Mucosa of descending colon (tissue), 3 donors: ENCODE results near the gene GIMAP7. TPM values are rescaled to one million over a fixed set of nuclear protein-coding genes. Genes with fewer than 3 reads are reported as not detected.

Source experiments
- ATAC-seq: fragments of 200-7000 bp; cut with Tn5 transposase; one replicate; pipeline ENCODE4 v1.9.1; 2020; ENCODE audit warnings: mild to moderate bottlenecking, moderate library complexity
- DNase-seq, 3 donors: peaks; one replicate each; pipeline ENCODE4 v3.0.0-alpha.2; 2020
- H3K36me3 ChIP-seq: fragments of 200-600 bp; one replicate; pipeline ENCODE4 v1.8.0; 2021; ENCODE audit warnings: low read depth, mild to moderate bottlenecking
- H3K4me1 ChIP-seq: fragments of 200-600 bp; one replicate; pipeline ENCODE4 v1.8.0; 2021; ENCODE audit warnings: low read depth, mild to moderate bottlenecking
- H3K4me3 ChIP-seq: fragments of 200-600 bp; one replicate; pipeline ENCODE4 v1.8.0; 2021; ENCODE audit warnings: mild to moderate bottlenecking
- H3K9me3 ChIP-seq: fragments of 200-600 bp; one replicate; pipeline ENCODE4 v1.8.0; 2021; ENCODE audit warnings: mild to moderate bottlenecking
- CTCF ChIP-seq: fragments of 200-600 bp; IDR thresholded peaks from one replicate; pipeline ENCODE4 v1.8.0; 2022; ENCODE audit warnings: antibody characterized with exemption, mild to moderate bottlenecking
- intact Hi-C, 2 donors: fragments of 100-400 bp; cut with DNase I in 1 of 2; cut with micrococcal nuclease in 1 of 2; formaldehyde crosslinking; loops; one replicate each; pipeline versions ENCODE4 v1.11.0 to v1.11.1; 2022; cut with DNase I, micrococcal nuclease
- long read RNA-seq, 2 donors: library from polyadenylated mRNA; unstranded; transcript quantifications; one replicate each; pipeline ENCODE4 v2.0.0, GENCODE V29; 2019 to 2021
- total RNA-seq, 3 donors: library from RNA; stranded (reverse); fragmentation: NEBNext Ultra II Directional in 2 of 3; extraction: Animal tissue kit (Norgen Biotek cat#: 25700) in 2 of 3; gene quantifications; one replicate each; pipeline versions ENCODE4 v1.2.1 to v1.2.4, GENCODE V29; 2021 to 2023
- donor health status: DM: no; HTN: no; CAD: no; lungs with moderate emphysema.
- donor health status: DM: no; HTN: no; CAD: no.
- donor health status: DM: no; HTN: yes; CAD: no.

Gene GIMAP7
- total RNA-seq: 10 to 100 TPM in 1 of 3 donors, 1 to 10 TPM in 2; 6.7 to 11.5 (median 9.8) TPM
- long read RNA-seq, donor 1, transcript GIMAP7-201 (2 exons, 1,256 nt): major isoform, 6 of 6 reads
- long read RNA-seq, donor 1, partial matches to known transcripts: 0 of 6 reads
- long read RNA-seq, donor 1, other reads (novel, unspliced or antisense): 0 of 6 reads
- long read RNA-seq, donor 2, transcript GIMAP7-201 (2 exons, 1,256 nt): major isoform, 15 of 15 reads
- long read RNA-seq, donor 2, partial matches to known transcripts: 0 of 15 reads
- long read RNA-seq, donor 2, other reads (novel, unspliced or antisense): 0 of 15 reads

- Histone ChIP-seq H3K9me3 (no peaks in the 10 kb centered on the region), H3K36me3 (no peaks in the 10 kb centered on the region), H3K4me3 (peak within 1 kb of the TSS; percentile 9), H3K4me1 (peaks cover 4% of the 10 kb centered on the region)
- ATAC-seq: peak; percentile 88
- no peak for TF ChIP-seq CTCF
- intact Hi-C loops: no loop called here
- DNase-seq: peak in 2 of 3 donors; percentile 53 to 64
These were observed at the start of gene GIMAP7 for GRCh38 chr7:150514748-150515222. Gene GIMAP7, plus strand, starts transcription at chr7:150514872. Its CDS starts 5,103 bp downstream, at chr7:150519975.

GRCh38 chr7:150464962-150465361 is 49.7 kb upstream of the GIMAP7 start:
- DNase-seq (no peak), ATAC-seq (no peak)
- intact Hi-C loops: no loop called here
- no peaks in the 10 kb centered on the region for H3K4me1 ChIP-seq
- TF ChIP-seq CTCF: no peak
- peaks cover 19% of the 10 kb centered on the region for H3K9me3 ChIP-seq
- no peaks in the 10 kb centered on the region for H3K36me3 ChIP-seq
- no peak overlapping the region for H3K4me3 ChIP-seq

DNA sequence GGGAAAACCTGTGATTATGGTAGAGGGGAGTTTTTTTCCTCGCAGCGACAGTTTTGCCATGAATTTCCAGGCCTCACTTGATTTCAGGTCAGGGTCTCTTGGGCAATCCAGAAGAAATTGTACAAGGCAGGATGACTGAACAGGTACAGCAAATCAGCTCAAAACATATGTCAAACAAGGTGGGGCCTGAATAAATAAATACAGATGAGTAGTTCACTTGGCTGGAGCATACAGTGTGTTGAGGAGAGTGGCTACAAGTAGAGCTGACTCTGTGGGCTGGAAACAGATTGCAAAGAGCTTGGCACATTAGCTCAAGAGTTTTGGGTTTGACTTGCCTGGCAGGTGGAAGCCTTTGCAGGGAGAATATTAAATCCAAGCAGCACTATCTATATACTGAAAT is 49.3 kb upstream of the GIMAP7 start:
- no peak for TF ChIP-seq CTCF
- Histone ChIP-seq H3K9me3 (peaks cover 19% of the 10 kb centered on the region), H3K36me3 (no peaks in the 10 kb centered on the region), H3K4me1 (no peaks in the 10 kb centered on the region), H3K4me3 (no peak overlapping the region)
- intact Hi-C loops: no loop called here
- ATAC-seq (peak; percentile 27), DNase-seq (no peak)

DNA sequence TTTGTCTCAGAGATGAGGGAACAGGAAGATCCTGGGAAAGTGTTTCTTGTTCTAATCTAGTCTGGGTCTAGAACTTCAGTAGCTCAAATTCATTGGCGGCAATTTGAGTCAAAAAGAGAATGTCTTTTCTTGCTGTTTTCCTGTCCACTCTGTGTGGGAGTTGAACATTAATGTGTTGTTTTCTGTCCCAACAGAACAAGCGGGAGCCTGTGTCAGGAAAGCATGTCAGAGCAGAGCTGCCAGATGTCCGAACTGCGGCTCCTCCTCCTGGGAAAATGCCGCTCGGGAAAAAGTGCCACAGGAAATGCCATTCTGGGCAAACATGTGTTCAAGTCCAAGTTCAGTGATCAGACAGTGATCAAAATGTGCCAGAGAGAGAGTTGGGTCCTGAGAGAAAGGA is 48.2 kb upstream of the GIMAP7 start:
- H3K4me3 ChIP-seq: no peak overlapping the region

DNA sequence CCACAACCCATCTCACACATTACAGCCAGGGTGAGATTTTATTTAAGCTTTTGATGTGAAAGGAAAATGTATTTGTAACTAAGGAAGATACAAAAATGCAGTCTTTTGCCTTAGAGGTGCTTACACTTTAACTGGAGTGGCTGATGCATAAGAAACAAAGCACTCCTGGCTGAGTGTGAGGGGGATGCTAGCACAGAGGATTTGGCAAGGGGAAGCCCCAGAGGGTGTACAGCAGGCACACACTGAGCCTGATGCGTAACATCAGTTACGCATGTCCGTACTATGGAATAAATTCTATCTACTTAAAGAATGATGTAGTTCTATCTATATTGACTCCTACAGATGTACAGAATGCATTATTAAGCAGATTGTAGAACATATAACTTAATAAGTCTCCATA is 46.4 kb upstream of the GIMAP7 start:
- Histone ChIP-seq H3K36me3 (no peaks in the 10 kb centered on the region), H3K4me3 (no peak overlapping the region), H3K9me3 (no peaks in the 10 kb centered on the region), H3K4me1 (no peaks in the 10 kb centered on the region)
- intact Hi-C loops: no loop called here
- TF ChIP-seq CTCF: no peak
- DNase-seq (no peak), ATAC-seq (no peak)

More for the DNA sequence above, 48.2 kb upstream of the GIMAP7 start:
- DNase-seq (no peak), ATAC-seq (no peak)
- Histone ChIP-seq H3K4me1 (no peaks in the 10 kb centered on the region), H3K36me3 (no peaks in the 10 kb centered on the region), H3K9me3 (peaks cover 13% of the 10 kb centered on the region)
- TF ChIP-seq CTCF: no peak
- intact Hi-C loops: no loop called here
